Activated CD4-positive, alpha-beta T cell treated with anti-CD3 and anti-CD28 coated beads, Interleukin-10, Interleukin-2, amounts not matched to agents 100 ng/mL and 50 ng/mL, durations not matched to agents 16 hours and 8 hours (primary cell): ENCODE data around the gene UBXN7.
"Not testable (repeated sequence)": the region's sequence is repeated elsewhere in the genome, so short reads cannot be mapped to it uniquely, and the experiment has no call there.

Experiments used
- DNase-seq: peaks from one replicate; pipeline ENCODE4 v3.0.0-alpha.2; 2020

The UBXN7 gene

GRCh38 chr3:196314597-196314996 is 117.6 kb downstream of the UBXN7 start:
- no peak for DNase-seq

- not testable (repeated sequence) for DNase-seq
Observed at GRCh38 chr3:196314086-196314485, 118.1 kb downstream of the UBXN7 start.

DNA sequence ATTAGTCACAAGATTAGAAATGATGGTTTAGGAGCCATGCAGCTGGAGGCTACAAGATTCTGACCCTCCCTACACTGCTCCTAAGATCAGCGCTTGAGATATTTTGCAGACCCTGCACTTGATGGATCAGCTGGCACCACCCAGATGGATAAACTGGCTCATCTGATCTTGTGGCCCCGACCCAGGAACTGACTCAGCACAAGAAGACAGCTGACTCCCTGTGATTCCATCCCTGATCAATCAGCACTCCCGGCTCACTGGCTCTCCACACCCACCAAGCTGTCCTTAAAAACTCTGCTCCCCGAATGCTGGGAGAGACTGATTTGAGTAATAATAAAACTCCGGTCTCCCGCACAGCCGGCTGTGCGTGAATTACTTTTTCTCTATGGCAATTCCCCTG is 129.3 kb downstream of the UBXN7 start:
- not testable (repeated sequence) for DNase-seq

DNA sequence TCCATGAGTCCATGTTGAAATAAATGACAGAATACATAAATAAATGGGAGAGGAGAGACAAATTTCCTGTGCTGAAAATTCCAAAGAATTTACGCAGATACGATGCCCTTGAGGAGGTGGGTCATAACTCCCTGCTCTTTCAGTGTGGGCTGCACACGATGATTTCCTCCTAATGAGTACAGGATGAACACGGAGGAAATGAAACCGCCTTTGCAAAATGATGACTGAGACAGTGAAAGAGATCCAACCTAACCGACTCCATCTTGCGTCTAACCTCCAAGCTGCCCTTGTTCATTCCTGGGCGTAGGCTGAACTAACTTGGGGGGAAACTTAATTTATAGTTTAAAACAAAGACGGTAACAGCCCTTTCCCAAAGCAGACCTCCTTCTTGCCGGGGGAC is 129.7 kb downstream of the UBXN7 start:
- DNase-seq: peak; percentile 22

DNA sequence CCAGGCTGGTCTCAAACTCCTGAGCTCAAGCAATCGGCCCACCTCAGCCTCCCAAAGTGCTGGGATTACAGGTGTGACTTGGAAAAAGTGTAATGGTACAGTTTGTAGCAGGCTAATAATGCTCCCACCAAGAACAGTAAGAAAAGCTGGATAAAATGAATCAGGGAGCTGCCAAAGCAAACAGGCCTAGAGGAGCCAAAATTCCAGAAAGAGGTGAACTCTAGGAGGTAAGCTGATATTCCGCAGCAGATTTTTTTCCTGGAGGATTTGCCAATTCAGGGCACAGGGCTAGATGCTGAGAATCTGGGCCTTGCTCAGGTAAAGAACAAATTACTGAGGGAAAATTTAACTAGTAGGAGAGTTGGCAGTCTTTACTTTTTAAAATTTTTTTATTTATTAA is 133.7 kb downstream of the UBXN7 start:
- DNase-seq: no peak
